ENCODE data around the gene HTR2C.

GRCh38 chrX:114889481-114889880 is 305.6 kb downstream of the HTR2C start:
- TF ChIP-seq MXI1 (IDR thresholded peaks at IDR 0.05; ENCODE audit: low read depth, low read length) (no peak), USF1 (IDR thresholded peaks at IDR 0.05; ENCODE audit: borderline replicate concordance, extremely low read length, insufficient read depth, low read depth, low read length) (no peak), EZH2 (IDR thresholded peaks at IDR 0.05; ENCODE audit: borderline replicate concordance, control insufficient read depth, low read depth, low read length) (no peak), ZSCAN29 (IDR thresholded peaks at IDR 0.05) (no peak), NRF1 (conservative IDR thresholded peaks at IDR 0.05; ENCODE audit: low read depth, low read length) (no peak), YY1 (IDR thresholded peaks at IDR 0.05; ENCODE audit: low read depth, low read length) (no peak), DPF2 (IDR thresholded peaks at IDR 0.05) (no peak), SMC3 (IDR thresholded peaks at IDR 0.05; ENCODE audit: borderline replicate concordance, low read length) (no peak), CTCF (IDR thresholded peaks at IDR 0.05 in 2 of 3, conservative IDR thresholded peaks at IDR 0.05 in 1 of 3; ENCODE audit: control insufficient read depth in 2 of 3, extremely low read depth in 1 of 3, insufficient read depth in 1 of 3, low read depth in 3 of 3, low read length in 3 of 3) (no peak), SUPT20H (IDR thresholded peaks at IDR 0.05; ENCODE audit: borderline replicate concordance, control insufficient read depth, low read depth, low read length) (no peak), ZNF274 (IDR thresholded peaks at IDR 0.05; ENCODE audit: insufficient read depth, insufficient read length) (no peak), NFXL1 (IDR thresholded peaks at IDR 0.05; ENCODE audit: borderline replicate concordance) (no peak), GABPA (IDR thresholded peaks at IDR 0.05; ENCODE audit: low read depth) (no peak), POLR2A (IDR thresholded peaks at IDR 0.05; ENCODE audit: low read depth, low read length) (no peak)

All from GM12878 (cell line).